HCT116 (cell line): ENCODE measurements around the gene KRTAP19-8. TPM values are rescaled to one million over a fixed set of nuclear protein-coding genes. Genes with fewer than 3 reads are reported as not detected.

Experiments used
- ATAC-seq: fragments of 200-7000 bp; cut with Tn5 transposase; 2 replicates; pipeline ENCODE4 v1.9.1; 2020; ENCODE audit warnings: mild to moderate bottlenecking, moderate library complexity
- BruUV-seq: library from RNA; stranded (reverse); fragments of 400-500 nt; replicated peaks from 2 replicates; lab custom pipeline; 2021; lab: Mats Ljungman, UMichigan
- CTCF ChIA-PET: fragments of 300-600 bp; sonication (Branson Sonifier 250); formaldehyde crosslinking; loops from one replicate; lab custom pipeline; 2021; ENCODE audit warnings: antibody characterized with exemption; lab: Charles Lee
- POLR2A ChIA-PET: fragments of 300-600, 350-600 bp; sonication (Branson Sonifier 250); formaldehyde crosslinking; loops from one replicate; lab custom pipeline; 2021; ENCODE audit warnings: antibody characterized with exemption; lab: Charles Lee
- RAD21 ChIA-PET, 2 experiments: fragments of 300-600 bp; sonication (Branson Sonifier 250); formaldehyde crosslinking; loops; one replicate each; lab custom pipeline; 2023; ENCODE audit warnings: low total read pairs in 2 of 2; ENCODE audit not compliant: uncharacterized antibody in 2 of 2, unreplicated experiment in 2 of 2, low non-redundant PET in 1 of 2; lab: Charles Lee
- DNase-seq: peaks from one replicate; pipeline ENCODE4 v3.0.0-alpha.2; 2010; ENCODE audit warnings: low read depth, low spot score
- H2AFZ ChIP-seq: fragments of 200-600 bp; shearing (Covaris generic), sonication (generic); 2 replicates; pipeline ENCODE4 v1.6.1; 2017; ENCODE audit warnings: low read depth, mixed run types, mixed read lengths, antibody characterized with exemption, low read length; ENCODE audit not compliant: poor library complexity, severe bottlenecking
- H3K27ac ChIP-seq: 2 replicates; pipeline ENCODE4 v1.5.1; 2012; ENCODE audit warnings: low read depth, low read length
- H3K27me3 ChIP-seq: fragments of 200-600 bp; sonication (generic); 2 replicates; pipeline ENCODE4 v1.6.1; 2016; ENCODE audit warnings: mixed run types, low read length, mixed read lengths; ENCODE audit not compliant: insufficient read depth
- H3K36me3 ChIP-seq, 2 experiments: fragments of 200-500 bp in 1 of 2; fragments of 200-600 bp in 1 of 2; sonication (Bioruptor generic) in 1 of 2; sonication (generic) in 1 of 2; 2 replicates each; pipeline versions ENCODE4 v1.5.1 to v1.6.1; 2014 to 2016; ENCODE audit warnings: low read length in 2 of 2, inconsistent platforms in 1 of 2, mixed read lengths in 1 of 2, mixed run types in 1 of 2; ENCODE audit not compliant: insufficient read depth in 2 of 2, control insufficient read depth in 1 of 2
- H3K4me1 ChIP-seq, 2 experiments: fragments of 200-600 bp in 1 of 2; sonication (generic) in 1 of 2; 2 replicates each; pipeline versions ENCODE4 v1.5.1 to v1.6.1; 2012 to 2017; ENCODE audit warnings: low read length in 2 of 2, inconsistent platforms in 1 of 2, mild to moderate bottlenecking in 1 of 2, mixed read lengths in 1 of 2, mixed run types in 1 of 2, moderate library complexity in 1 of 2; ENCODE audit not compliant: insufficient read depth in 2 of 2, control insufficient read depth in 1 of 2
- H3K4me2 ChIP-seq: fragments of 200-600 bp; sonication (generic); 2 replicates; pipeline ENCODE4 v1.6.1; 2017; ENCODE audit warnings: mixed run types, low read length, mixed read lengths
- H3K4me3 ChIP-seq, 2 experiments: fragments of 200-600 bp in 1 of 2; sonication (generic) in 1 of 2; replicated peaks in 1 of 2; 2 replicates each; pipeline ENCODE4 v1.5.1; 2011 to 2016; ENCODE audit warnings: low read length in 2 of 2, control low read depth in 1 of 2, low read depth in 1 of 2, mild to moderate bottlenecking in 1 of 2, mixed read lengths in 1 of 2, mixed run types in 1 of 2
- H3K79me2 ChIP-seq: fragments of 200-600 bp; sonication (generic); 2 replicates; pipeline ENCODE4 v1.6.1; 2017; ENCODE audit warnings: mild to moderate bottlenecking, mixed run types, low read length, moderate library complexity, mixed read lengths; ENCODE audit not compliant: insufficient read depth
- H3K9ac ChIP-seq: fragments of 200-600 bp; sonication (generic); 2 replicates; pipeline ENCODE4 v1.6.1; 2016; ENCODE audit warnings: low read length, mixed read lengths
- H3K9me2 ChIP-seq: fragments of 200-600 bp; sonication (generic), shearing (Covaris generic); 2 replicates; pipeline ENCODE4 v1.6.1; 2017; ENCODE audit warnings: mixed run types, mild to moderate bottlenecking, moderate library complexity; ENCODE audit not compliant: insufficient read depth
- H3K9me3 ChIP-seq, 2 experiments: fragments of 200-500 bp in 1 of 2; fragments of 200-600 bp in 1 of 2; sonication (Bioruptor generic) in 1 of 2; sonication (generic) in 1 of 2; 2 replicates each; pipeline ENCODE4 v1.6.1; 2014 to 2017; ENCODE audit warnings: low read length in 2 of 2, mixed read lengths in 2 of 2, inconsistent platforms in 1 of 2, low read depth in 1 of 2, mild to moderate bottlenecking in 1 of 2, mixed run types in 1 of 2, moderate library complexity in 1 of 2; ENCODE audit not compliant: control insufficient read depth in 1 of 2, insufficient read depth in 1 of 2
- H4K20me1 ChIP-seq: fragments of 200-600 bp; sonication (generic), shearing (Covaris generic); 2 replicates; pipeline ENCODE4 v1.6.1; 2017; ENCODE audit warnings: mixed run types, mild to moderate bottlenecking, moderate library complexity; ENCODE audit not compliant: insufficient read depth
- CEBPB ChIP-seq: IDR thresholded peaks from 2 replicates; pipeline ENCODE4 v1.6.1; 2012; ENCODE audit warnings: low read depth
- CTCF ChIP-seq, 3 experiments: fragments of 200-600 bp in 1 of 3; sonication (generic) in 1 of 3; IDR thresholded peaks in 2 of 3; conservative IDR thresholded peaks in 1 of 3; 2 replicates each; pipeline ENCODE4 v1.5.1; 2012 to 2017; ENCODE audit warnings: low read depth in 2 of 3, low read length in 2 of 3, antibody characterized with exemption in 1 of 3, borderline replicate concordance in 1 of 3, control low read depth in 1 of 3, mild to moderate bottlenecking in 1 of 3, mixed read lengths in 1 of 3, mixed run types in 1 of 3, moderate library complexity in 1 of 3; ENCODE audit not compliant: insufficient read depth in 1 of 3
- EGR1 ChIP-seq: IDR thresholded peaks from 2 replicates; pipeline ENCODE4 v1.6.1; 2012; ENCODE audit warnings: low read depth
- ELF1 ChIP-seq: IDR thresholded peaks from 2 replicates; pipeline ENCODE4 v1.6.1; 2012; ENCODE audit warnings: low read depth, borderline replicate concordance
- EZH2phosphoT487 ChIP-seq: fragments of 200-600 bp; IDR thresholded peaks from 2 replicates; pipeline ENCODE4 v1.6.1; 2018; ENCODE audit warnings: antibody characterized with exemption, borderline replicate concordance
- FOSL1 ChIP-seq: IDR thresholded peaks from 2 replicates; pipeline ENCODE4 v1.6.1; 2012; ENCODE audit warnings: low read depth
- JUND ChIP-seq: IDR thresholded peaks from 2 replicates; pipeline ENCODE4 v1.6.1; 2012
- POLR2A ChIP-seq: IDR thresholded peaks from 2 replicates; pipeline ENCODE4 v1.7.0; 2011; ENCODE audit warnings: borderline replicate concordance; ENCODE audit not compliant: insufficient read depth, insufficient read length; ENCODE audit errors: extremely low read depth
- SIN3A ChIP-seq: IDR thresholded peaks from 2 replicates; pipeline ENCODE4 v1.6.1; 2012; ENCODE audit warnings: low read depth
- SRF ChIP-seq: IDR thresholded peaks from 2 replicates; pipeline ENCODE4 v1.6.1; 2012; ENCODE audit warnings: low read depth
- TCF7L2 ChIP-seq: IDR thresholded peaks from 2 replicates; pipeline ENCODE4 v1.7.0; 2011; ENCODE audit warnings: borderline replicate concordance, inconsistent platforms; ENCODE audit not compliant: insufficient read depth, insufficient read length; ENCODE audit errors: extremely low read depth
- ZBTB33 ChIP-seq: IDR thresholded peaks from 2 replicates; pipeline ENCODE4 v1.6.1; 2011; ENCODE audit warnings: mild to moderate bottlenecking, low read length, moderate library complexity; ENCODE audit not compliant: insufficient replicate concordance; ENCODE audit errors: extremely low read depth
- ZNF274 ChIP-seq: fragments of 200-500 bp; sonication (Bioruptor generic); IDR thresholded peaks from 2 replicates; pipeline ENCODE4 v1.6.1; 2014; ENCODE audit warnings: mild to moderate bottlenecking, low read depth, low read length, inconsistent platforms
- intact Hi-C: fragments of 100-400 bp; cut with micrococcal nuclease; formaldehyde crosslinking; loops from 2 replicates; pipeline ENCODE4 v1.10.0; 2022
- total RNA-seq: library from RNA; stranded (reverse); gene quantifications from one replicate; pipeline ENCODE4 v1.2.1, GENCODE V29; 2021; ENCODE audit not compliant: unreplicated experiment
- TF ChIP-seq, protein P1 (sequence below): IDR thresholded peaks from 2 replicates; pipeline ENCODE4 v1.6.1; 2012

Gene KRTAP19-8
- total RNA-seq, 1 experiment from 2014 or later: not detected

- Histone ChIP-seq H3K4me1 (no peaks in the 10 kb centered on the region), H3K27ac (no peak overlapping the region), H3K79me2 (no peaks in the 10 kb centered on the region), H3K9ac (no peak overlapping the region), H3K4me3 (no peak overlapping the region), H2AFZ (no peak overlapping the region), H4K20me1 (no peaks in the 10 kb centered on the region), H3K27me3 (no peaks in the 10 kb centered on the region), H3K36me3 (no peaks in the 10 kb centered on the region), H3K4me2 (no peak overlapping the region), H3K9me3 (no peaks in the 10 kb centered on the region), H3K9me2 (no peaks in the 10 kb centered on the region)
- intact Hi-C loops: no loop called here
- no peak for TF ChIP-seq JUND
- no peak for TF ChIP-seq ZNF274
- TF ChIP-seq CTCF (IDR thresholded peaks at IDR 0.05 in 2 of 3, conservative IDR thresholded peaks at IDR 0.05 in 1 of 3; ENCODE audit: borderline replicate concordance in 1 of 3, insufficient read depth in 1 of 3, low read depth in 2 of 3, low read length in 2 of 3): no peak
- TF ChIP-seq EZH2phosphoT487: no peak
- TF ChIP-seq EGR1: no peak
- no peak for TF ChIP-seq FOSL1
- TF ChIP-seq CEBPB: no peak
- no peak for TF ChIP-seq POLR2A
- no peak for TF ChIP-seq TCF7L2
- TF ChIP-seq, protein P1, sequence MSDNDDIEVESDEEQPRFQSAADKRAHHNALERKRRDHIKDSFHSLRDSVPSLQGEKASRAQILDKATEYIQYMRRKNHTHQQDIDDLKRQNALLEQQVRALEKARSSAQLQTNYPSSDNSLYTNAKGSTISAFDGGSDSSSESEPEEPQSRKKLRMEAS: no peak
- no peak for TF ChIP-seq SRF
- no peak for TF ChIP-seq ZBTB33
- no peak for TF ChIP-seq ELF1
- TF ChIP-seq SIN3A: no peak
- ChIA-PET RAD21 (no interaction called here), POLR2A (no interaction called here), CTCF (no interaction called here)
- no peak for ATAC-seq
- DNase-seq: no peak
- no TSS peak for BruUV-seq
Observed at GRCh38 chr21:30994932-30995331, 43.3 kb downstream of the KRTAP19-8 start.
